C4-2B (cell line): ENCODE measurements around the gene ANKEF1.

Experiments
- ZFX ChIP-seq: fragments of 450-650 bp; IDR thresholded peaks from 2 replicates; pipeline ENCODE4 v1.6.1; 2017
- TF ChIP-seq, protein P1 (sequence below): fragments of 450-650 bp; conservative IDR thresholded peaks from 2 replicates; pipeline ENCODE4 v1.5.1; 2017; ENCODE audit warnings: mild to moderate bottlenecking

DNA sequence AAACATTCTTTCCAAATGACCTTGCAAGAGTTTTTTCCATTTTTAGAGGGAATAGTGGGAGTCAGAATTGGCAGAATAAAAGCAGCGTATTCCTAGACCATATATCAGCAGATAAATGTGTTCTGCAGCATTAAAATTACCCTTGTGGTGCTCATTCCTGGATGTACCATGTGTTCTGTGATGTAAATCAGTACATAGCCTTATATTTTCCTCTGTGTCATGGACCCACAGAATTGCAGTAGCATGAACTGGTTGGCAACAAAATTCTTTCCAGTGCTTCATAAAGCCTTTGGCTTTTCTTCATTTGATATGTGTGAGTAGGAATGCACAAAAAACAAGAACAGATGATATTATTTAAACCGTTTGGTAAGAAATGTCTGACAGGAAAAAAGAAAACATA is 32.5 kb downstream of the ANKEF1 start:
- TF ChIP-seq, protein P1, sequence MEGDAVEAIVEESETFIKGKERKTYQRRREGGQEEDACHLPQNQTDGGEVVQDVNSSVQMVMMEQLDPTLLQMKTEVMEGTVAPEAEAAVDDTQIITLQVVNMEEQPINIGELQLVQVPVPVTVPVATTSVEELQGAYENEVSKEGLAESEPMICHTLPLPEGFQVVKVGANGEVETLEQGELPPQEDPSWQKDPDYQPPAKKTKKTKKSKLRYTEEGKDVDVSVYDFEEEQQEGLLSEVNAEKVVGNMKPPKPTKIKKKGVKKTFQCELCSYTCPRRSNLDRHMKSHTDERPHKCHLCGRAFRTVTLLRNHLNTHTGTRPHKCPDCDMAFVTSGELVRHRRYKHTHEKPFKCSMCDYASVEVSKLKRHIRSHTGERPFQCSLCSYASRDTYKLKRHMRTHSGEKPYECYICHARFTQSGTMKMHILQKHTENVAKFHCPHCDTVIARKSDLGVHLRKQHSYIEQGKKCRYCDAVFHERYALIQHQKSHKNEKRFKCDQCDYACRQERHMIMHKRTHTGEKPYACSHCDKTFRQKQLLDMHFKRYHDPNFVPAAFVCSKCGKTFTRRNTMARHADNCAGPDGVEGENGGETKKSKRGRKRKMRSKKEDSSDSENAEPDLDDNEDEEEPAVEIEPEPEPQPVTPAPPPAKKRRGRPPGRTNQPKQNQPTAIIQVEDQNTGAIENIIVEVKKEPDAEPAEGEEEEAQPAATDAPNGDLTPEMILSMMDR, result no peak
- TF ChIP-seq ZFX, result no peak
